Central memory CD8-positive, alpha-beta T cell (primary cell): Measurements from ENCODE around the gene EPS8L1.
A peak's percentile ranks its signal among the peaks of the same experiment; 100 is the strongest.
"Not testable (repeated sequence)": the region's sequence is repeated elsewhere in the genome, so short reads cannot be mapped to it uniquely, and the experiment has no call there.

Source experiments
- ATAC-seq: fragments of 150-1000 bp; cut with Tn5 transposase; replicated peaks from 2 replicates; pipeline ENCODE4 v1.10.0; 2022; ENCODE audit warnings: mild to moderate bottlenecking, moderate FRiP score, moderate number of reproducible peaks; ENCODE audit not compliant: poor library complexity, severe bottlenecking; ENCODE audit errors: extremely low read depth
- DNase-seq, 2 donors: peaks; one replicate each; pipeline ENCODE4 v3.0.0; 2021; ENCODE audit warnings: low spot score in 2 of 2
- H3K27ac Mint-ChIP-seq: one replicate; pipeline ENCODE4 v1.8.0; 2022; ENCODE audit warnings: low read depth, mild to moderate bottlenecking, moderate library complexity, mixed read lengths
- H3K27me3 Mint-ChIP-seq: one replicate; pipeline ENCODE4 v1.8.0; 2022; ENCODE audit warnings: mixed read lengths
- H3K36me3 Mint-ChIP-seq: one replicate; pipeline ENCODE4 v1.8.0; 2022; ENCODE audit warnings: mild to moderate bottlenecking, moderate library complexity, mixed read lengths; ENCODE audit not compliant: insufficient read depth
- H3K4me1 Mint-ChIP-seq: one replicate; pipeline ENCODE4 v1.8.0; 2022; ENCODE audit warnings: mixed read lengths
- H3K4me3 Mint-ChIP-seq: one replicate; pipeline ENCODE4 v1.8.0; 2022; ENCODE audit warnings: mild to moderate bottlenecking, moderate library complexity, mixed read lengths
- H3K9me3 Mint-ChIP-seq: one replicate; pipeline ENCODE4 v1.8.0; 2022; ENCODE audit warnings: mixed read lengths

The EPS8L1 gene

GRCh38 chr19:55075371-55075998 is at the start of gene EPS8L1:
EPS8L1 (plus strand) TSS chr19:55075869; CDS start chr19:55076445, 576 bp downstream.
- no peak for DNase-seq

DNA sequence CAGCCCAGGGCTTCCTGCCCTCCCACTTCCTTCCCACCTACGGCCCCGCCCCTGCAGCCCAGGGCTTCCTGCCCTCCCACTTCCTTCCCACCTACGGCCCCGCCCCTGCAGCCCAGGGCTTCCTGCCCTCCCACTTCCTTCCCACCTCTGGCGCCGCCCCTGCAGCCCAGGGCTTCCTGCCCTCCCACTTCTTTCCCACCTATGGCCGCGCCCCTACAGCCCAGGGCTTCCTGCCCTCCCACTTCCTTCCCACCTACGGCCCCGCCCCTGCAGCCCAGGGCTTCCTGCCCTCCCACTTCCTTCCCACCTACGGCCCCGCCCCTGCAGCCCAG is 48.6 kb upstream of the EPS8L1 start:
- ATAC-seq, H3K4me3 Mint-ChIP-seq, H3K27me3 Mint-ChIP-seq, DNase-seq: not testable (repeated sequence)
- Mint-ChIP-seq H3K4me1 (peaks cover 10% of the 10 kb centered on the region), H3K27ac (peak overlapping the region; percentile 6), H3K36me3 (peaks cover 20% of the 10 kb centered on the region), H3K9me3 (peaks cover 14% of the 10 kb centered on the region)

More at GRCh38 chr19:55075371-55075998, at the start of gene EPS8L1:
- Mint-ChIP-seq H3K9me3 (peaks cover 4% of the 10 kb centered on the region), H3K27me3 (peaks cover 90% of the 10 kb centered on the region), H3K27ac (no peak within 1 kb of the TSS), H3K36me3 (peaks cover 8% of the 10 kb centered on the region), H3K4me1 (peaks cover 16% of the 10 kb centered on the region), H3K4me3 (no peak within 1 kb of the TSS)
- no peak for ATAC-seq

DNA sequence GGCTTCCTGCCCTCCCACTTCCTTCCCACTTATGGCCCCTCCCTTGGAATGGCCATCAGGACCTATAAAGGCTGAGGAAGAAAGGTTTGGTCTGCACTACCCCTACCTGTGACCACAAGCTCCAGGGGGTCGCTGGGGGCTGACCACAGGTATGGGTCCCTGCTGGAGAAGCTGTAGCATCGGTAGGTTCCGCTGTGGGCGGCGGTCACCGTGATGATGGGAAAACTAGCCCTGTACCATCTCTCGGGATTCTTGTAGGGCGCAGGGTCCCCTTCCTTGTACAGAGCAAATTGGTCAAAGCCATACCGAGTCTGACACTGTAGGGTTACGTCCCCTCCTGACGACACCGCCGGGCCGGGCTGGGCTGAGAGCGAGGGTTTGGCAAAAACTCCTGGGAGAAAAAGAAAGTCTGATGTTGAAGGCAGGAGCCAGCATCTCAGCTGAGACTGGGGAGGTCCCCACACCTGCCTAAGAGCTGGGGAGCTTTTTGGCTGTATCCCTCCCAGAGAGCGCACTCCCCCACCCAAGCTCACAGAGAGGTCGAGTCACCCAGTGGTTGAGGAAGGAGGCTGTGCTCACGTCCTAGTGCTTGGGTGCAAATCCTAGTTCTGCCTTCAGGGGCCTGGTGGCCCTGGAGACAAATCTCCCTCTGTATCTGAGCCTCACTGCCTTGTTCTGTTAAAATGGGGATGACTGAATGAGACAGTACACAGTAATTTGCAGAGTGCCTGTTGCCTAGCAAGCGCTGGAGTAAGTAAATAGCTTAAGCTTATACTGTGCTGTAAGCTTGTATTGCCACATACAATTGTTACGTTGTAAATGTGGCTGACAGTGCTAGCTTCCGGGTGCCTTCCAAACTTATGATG is 48.0 kb upstream of the EPS8L1 start:
- no peak for ATAC-seq
- Mint-ChIP-seq H3K27ac (peak overlapping the region; percentile 6), H3K4me3 (no peak overlapping the region)

GRCh38 chr19:55028757-55029156 is 46.9 kb upstream of the EPS8L1 start:
- Mint-ChIP-seq H3K9me3 (peaks cover 8% of the 10 kb centered on the region), H3K4me1 (peaks cover 5% of the 10 kb centered on the region), H3K36me3 (peaks cover 15% of the 10 kb centered on the region), H3K27me3 (no peaks in the 10 kb centered on the region), H3K4me3 (no peak overlapping the region), H3K27ac (no peak overlapping the region)
- DNase-seq, result no peak
- no peak for ATAC-seq

More for the DNA sequence above, 48.0 kb upstream of the EPS8L1 start:
- peaks cover 10% of the 10 kb centered on the region for H3K4me1 Mint-ChIP-seq
- H3K36me3 Mint-ChIP-seq, result peaks cover 17% of the 10 kb centered on the region
- DNase-seq, result no peak
- H3K27me3 Mint-ChIP-seq, result no peaks in the 10 kb centered on the region
- peaks cover 14% of the 10 kb centered on the region for H3K9me3 Mint-ChIP-seq

- Mint-ChIP-seq H3K27ac (no peak overlapping the region), H3K9me3 (peaks cover 3% of the 10 kb centered on the region), H3K27me3 (no peaks in the 10 kb centered on the region), H3K4me3 (no peak overlapping the region), H3K36me3 (peaks cover 15% of the 10 kb centered on the region), H3K4me1 (peaks cover 6% of the 10 kb centered on the region)
- DNase-seq, result no peak
- no peak for ATAC-seq
These were observed 44.5 kb upstream of the EPS8L1 start for GRCh38 chr19:55031178-55031577.

- Mint-ChIP-seq H3K27me3 (no peaks in the 10 kb centered on the region), H3K27ac (no peak overlapping the region), H3K4me3 (no peak overlapping the region), H3K4me1 (peaks cover 6% of the 10 kb centered on the region), H3K36me3 (peaks cover 15% of the 10 kb centered on the region), H3K9me3 (no peaks in the 10 kb centered on the region)
- ATAC-seq, result no peak
- DNase-seq, result no peak
These were observed 43.4 kb upstream of the EPS8L1 start for GRCh38 chr19:55032170-55032800.

DNA sequence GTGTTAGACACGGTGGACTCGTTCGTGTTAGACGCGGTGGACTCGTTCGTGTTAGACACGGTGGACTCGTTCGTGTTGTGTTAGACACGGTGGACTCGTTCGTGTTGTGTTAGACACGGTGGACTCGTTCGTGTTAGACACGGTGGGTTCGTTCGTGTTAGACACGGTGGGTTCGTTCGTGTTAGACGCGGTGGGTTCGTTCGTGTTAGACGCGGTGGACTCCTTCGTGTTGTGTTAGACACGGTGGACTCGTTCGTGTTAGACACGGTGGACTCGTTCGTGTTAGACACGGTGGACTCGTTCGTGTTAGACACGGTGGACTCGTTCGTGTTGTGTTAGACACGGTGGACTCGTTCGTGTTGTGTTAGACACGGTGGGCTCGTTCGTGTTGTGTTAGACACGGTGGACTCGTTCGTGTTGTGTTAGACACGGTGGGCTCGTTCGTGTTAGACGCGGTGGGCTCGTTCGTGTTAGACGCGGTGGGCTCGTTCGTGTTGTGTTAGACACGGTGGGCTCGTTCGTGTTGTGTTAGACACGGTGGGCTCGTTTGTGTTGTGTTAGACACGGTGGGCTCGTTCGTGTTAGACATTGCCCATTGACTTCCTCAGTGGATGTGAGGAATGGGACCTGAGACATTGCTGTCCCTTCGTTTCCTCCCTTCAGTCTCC is 42.6 kb upstream of the EPS8L1 start:
- not testable (repeated sequence) for H3K4me3 Mint-ChIP-seq, H3K27ac Mint-ChIP-seq, H3K27me3 Mint-ChIP-seq, ATAC-seq, H3K9me3 Mint-ChIP-seq, H3K4me1 Mint-ChIP-seq, DNase-seq
- H3K36me3 Mint-ChIP-seq, result peaks cover 13% of the 10 kb centered on the region

- H3K27me3 Mint-ChIP-seq, result no peaks in the 10 kb centered on the region
- DNase-seq (no peak), ATAC-seq (no peak)
- H3K36me3 Mint-ChIP-seq, result peaks cover 10% of the 10 kb centered on the region
- H3K27ac Mint-ChIP-seq, result no peak overlapping the region
- H3K4me1 Mint-ChIP-seq, result peaks cover 6% of the 10 kb centered on the region
- H3K9me3 Mint-ChIP-seq, result no peaks in the 10 kb centered on the region
- H3K4me3 Mint-ChIP-seq, result no peak overlapping the region
These were observed 40.9 kb upstream of the EPS8L1 start for GRCh38 chr19:55034751-55035150.

GRCh38 chr19:55036058-55036457 is 39.6 kb upstream of the EPS8L1 start:
- peaks cover 6% of the 10 kb centered on the region for H3K4me1 Mint-ChIP-seq
- DNase-seq, result no peak
- peaks cover 9% of the 10 kb centered on the region for H3K36me3 Mint-ChIP-seq
- H3K4me3 Mint-ChIP-seq, result no peak overlapping the region
- H3K27ac Mint-ChIP-seq, result no peak overlapping the region
- H3K27me3 Mint-ChIP-seq, result no peaks in the 10 kb centered on the region
- H3K9me3 Mint-ChIP-seq, result no peaks in the 10 kb centered on the region
- ATAC-seq, result no peak

DNA sequence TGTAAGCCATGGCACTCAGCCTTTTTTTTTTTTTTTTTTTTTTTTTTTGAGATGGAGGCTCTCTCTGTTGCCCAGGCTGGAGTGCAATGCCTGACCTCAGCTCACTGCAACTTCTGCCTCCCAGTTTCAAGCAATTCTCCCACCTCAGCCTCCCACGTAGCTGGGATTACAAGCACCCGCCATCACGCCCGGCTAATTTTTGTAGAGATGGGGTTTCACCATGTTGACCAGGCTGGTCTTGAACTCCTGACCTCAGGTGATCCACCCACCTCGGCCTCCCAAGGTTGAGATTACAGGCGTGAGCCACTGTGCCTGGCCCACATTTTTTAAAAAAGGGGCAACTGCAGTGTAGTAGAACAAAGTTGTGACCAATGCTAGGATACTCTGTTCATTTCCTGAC is 38.1 kb upstream of the EPS8L1 start:
- Mint-ChIP-seq H3K4me1 (peaks cover 22% of the 10 kb centered on the region), H3K36me3 (peaks cover 11% of the 10 kb centered on the region)
- not testable (repeated sequence) for H3K27ac Mint-ChIP-seq, H3K4me3 Mint-ChIP-seq, DNase-seq, H3K27me3 Mint-ChIP-seq, H3K9me3 Mint-ChIP-seq, ATAC-seq

- not testable (repeated sequence) for ATAC-seq, H3K27ac Mint-ChIP-seq
These were observed 35.0 kb upstream of the EPS8L1 start for GRCh38 chr19:55040654-55041053.

GRCh38 chr19:55041244-55041626 is 34.4 kb upstream of the EPS8L1 start:
- ATAC-seq (no peak), DNase-seq (no peak)
- no peak overlapping the region for H3K27ac Mint-ChIP-seq
- H3K4me1 Mint-ChIP-seq, result peaks cover 19% of the 10 kb centered on the region
- peaks cover 16% of the 10 kb centered on the region for H3K36me3 Mint-ChIP-seq
- no peaks in the 10 kb centered on the region for H3K27me3 Mint-ChIP-seq
- no peaks in the 10 kb centered on the region for H3K9me3 Mint-ChIP-seq
- H3K4me3 Mint-ChIP-seq, result peak overlapping the region; percentile 26

More at GRCh38 chr19:55040654-55041053, 35.0 kb upstream of the EPS8L1 start:
- Mint-ChIP-seq H3K36me3 (peaks cover 15% of the 10 kb centered on the region), H3K4me1 (peaks cover 19% of the 10 kb centered on the region)
- H3K9me3 Mint-ChIP-seq, H3K27me3 Mint-ChIP-seq, H3K4me3 Mint-ChIP-seq, DNase-seq: not testable (repeated sequence)
